HL-60 (cell line): ENCODE results near the gene TOP3B.

Experiments used
- CTCF ChIP-seq: IDR thresholded peaks from one replicate; pipeline ENCODE4 v1.5.1; 2011; ENCODE audit warnings: low read length, control low read depth, inconsistent platforms; ENCODE audit not compliant: insufficient read depth
- POLR2AphosphoS5 ChIP-seq: IDR thresholded peaks from 2 replicates; pipeline ENCODE4 v1.6.1; 2012; ENCODE audit warnings: low read depth

GRCh38 chr22:22013559-22014284 lies 31.1 kb upstream of the TOP3B start:
- TF ChIP-seq CTCF (no peak), POLR2AphosphoS5 (no peak)
